AG08395 (cell line): ENCODE results near the gene WT1.
"Not testable (repeated sequence)": the region's sequence is repeated elsewhere in the genome, so short reads cannot be mapped to it uniquely, and the experiment has no call there.

Source experiments
- DNase-seq: peaks from one replicate; pipeline ENCODE4 v3.0.0; 2012; ENCODE audit warnings: mixed read lengths, low spot score

Gene WT1

DNA sequence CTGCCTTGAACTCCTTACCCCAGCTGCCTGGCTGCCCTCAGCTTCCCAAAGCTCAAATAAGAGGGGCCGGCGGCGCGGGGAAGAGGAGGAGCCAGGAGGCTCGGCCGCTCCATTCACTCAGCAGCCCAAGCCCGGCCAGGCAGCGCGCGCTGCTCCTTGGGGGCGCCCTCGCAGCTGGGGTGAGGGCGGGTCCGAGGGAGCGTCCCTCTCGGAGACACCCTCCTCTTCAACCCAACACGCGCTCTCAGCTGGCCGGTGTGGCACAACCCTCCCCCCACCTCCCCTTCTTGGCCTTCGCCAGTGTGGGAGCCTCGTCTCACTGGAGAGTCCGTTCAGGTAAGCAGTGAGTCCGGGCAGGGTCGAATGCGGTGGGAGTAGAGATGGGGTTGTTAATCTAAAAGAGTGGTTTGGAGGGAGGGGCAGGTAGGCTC lies at the start of gene WT1:
Gene WT1, minus strand, starts transcription at position 29 of the 431 bp plus-strand sequence.
- no peak for DNase-seq

DNA sequence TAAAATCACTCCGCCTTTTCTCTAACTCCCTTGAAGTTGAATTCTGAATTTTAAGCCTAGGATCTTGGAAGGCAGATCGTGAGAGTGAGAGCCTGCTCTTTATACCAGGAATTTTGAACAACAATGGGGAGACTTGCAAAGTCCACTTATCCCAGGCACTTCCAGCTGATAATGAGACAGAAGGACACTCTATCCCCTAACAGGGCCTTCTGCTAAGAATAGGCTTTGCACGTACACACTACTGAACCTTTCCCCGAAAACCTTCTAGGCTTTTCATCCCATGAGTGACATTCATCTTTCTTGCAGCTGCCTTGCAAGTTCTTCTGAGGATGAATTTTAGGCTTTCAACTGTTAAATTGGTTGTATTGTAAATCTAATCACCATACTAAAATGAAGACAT lies 44.0 kb upstream of the WT1 start:
- DNase-seq = no peak

DNA sequence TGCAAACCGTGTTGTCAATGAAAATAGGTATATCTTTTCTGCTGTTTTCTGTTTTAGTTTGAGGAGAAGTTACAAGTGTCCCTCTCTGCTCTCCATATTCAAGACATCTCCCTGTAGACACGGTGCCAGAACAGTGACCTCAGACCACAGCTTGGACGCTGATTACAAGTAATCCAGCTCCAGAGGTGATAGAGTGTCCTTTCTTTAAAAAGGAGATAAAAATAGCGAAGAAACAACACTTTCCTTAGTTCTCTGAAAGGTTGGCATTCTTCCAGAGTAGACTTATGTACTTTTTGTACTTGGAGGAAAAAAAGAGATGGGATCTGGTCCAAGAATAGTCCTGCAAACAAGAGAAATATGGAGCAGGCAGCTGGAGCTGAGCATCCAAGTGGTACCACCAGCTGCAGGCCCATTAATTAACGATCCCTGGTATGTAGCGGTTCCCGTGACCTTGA lies 43.0 kb upstream of the WT1 start:
- no peak for DNase-seq

DNA sequence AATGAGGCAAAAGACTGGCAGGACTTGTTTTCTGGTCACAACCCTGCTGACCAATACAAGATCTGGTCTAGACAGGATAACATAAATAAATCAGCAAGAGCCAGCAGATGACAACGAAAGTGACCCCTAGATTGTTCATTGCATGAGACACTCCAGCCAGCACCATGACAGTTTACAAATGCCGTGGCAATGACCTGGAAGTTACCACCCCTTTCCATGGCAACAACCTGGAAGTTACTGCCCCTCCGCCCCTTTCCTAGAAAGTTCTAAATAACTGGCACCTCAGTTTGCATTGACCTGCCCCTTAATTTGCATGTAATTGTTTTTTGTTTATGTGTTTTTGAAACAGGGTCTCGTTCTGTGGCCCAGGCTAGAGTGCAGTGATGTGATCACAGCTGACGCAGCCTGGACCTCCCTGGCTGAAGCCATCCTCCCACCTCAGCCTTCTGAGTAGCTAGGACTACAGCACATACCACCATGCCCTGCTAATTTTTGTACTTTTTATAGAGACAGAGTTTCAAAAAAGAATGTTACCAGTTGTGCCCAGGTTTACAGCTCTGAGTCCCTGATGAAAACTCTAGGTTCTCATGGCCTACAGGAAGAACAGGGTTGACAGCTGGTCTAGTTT lies 38.1 kb upstream of the WT1 start:
- DNase-seq = no peak

DNA sequence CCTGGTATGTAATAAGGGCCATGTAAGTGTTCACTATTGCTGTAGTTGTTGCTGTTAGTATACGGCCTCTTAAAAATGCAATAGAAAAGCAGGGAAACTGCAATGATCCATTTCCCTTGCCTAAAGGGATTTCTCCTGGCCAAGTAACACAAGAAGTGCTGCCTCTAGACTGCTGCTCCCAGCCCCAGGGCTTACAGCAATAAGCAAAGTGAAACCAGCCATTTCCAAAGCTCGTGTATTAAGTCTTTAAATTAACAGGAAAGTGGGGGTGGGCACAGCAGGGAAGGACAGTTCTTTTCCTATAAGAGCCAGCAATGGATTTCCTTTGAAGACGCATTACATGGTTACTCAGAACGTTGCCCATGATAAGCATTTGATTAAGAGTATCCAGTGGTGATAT lies 36.9 kb upstream of the WT1 start:
- DNase-seq = no peak

DNA sequence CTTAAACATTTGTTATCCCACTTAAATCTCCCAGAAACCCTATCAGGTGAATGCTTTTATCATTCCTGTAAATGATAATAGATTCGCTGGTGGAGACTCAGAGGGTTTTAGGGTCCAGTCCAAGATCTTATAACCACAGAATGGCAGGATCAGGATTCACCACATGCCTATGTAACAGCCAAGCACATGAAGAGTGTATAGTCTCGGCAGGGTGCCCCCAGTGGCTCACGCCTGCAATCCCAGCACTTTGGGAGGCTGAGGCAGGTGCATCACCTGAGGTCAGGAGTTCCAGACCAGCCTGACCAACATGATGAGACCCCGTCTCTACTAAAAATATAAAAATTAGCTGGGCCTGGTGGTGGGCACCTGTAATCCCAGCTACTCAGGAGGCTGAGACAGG lies 36.2 kb upstream of the WT1 start:
- not testable (repeated sequence) for DNase-seq

DNA sequence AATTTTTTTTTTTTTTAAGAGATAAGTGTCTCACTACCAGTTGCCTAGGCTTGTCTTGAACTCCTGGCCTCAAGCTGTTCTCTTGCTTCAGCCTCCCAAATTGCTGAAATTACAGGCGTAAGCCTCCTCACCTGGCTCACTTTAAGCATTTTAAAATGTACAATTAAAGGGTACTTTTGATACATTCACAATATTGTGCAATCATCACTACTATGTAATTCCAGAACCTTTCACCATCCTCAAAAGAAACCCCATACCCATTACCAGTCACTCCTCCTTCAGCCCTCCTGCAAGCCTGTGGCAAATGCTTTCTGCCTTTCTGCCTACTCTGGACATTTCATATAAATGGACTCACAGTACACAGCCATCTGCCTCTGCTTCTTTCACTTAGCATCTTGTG lies 34.5 kb upstream of the WT1 start:
- no peak for DNase-seq

DNA sequence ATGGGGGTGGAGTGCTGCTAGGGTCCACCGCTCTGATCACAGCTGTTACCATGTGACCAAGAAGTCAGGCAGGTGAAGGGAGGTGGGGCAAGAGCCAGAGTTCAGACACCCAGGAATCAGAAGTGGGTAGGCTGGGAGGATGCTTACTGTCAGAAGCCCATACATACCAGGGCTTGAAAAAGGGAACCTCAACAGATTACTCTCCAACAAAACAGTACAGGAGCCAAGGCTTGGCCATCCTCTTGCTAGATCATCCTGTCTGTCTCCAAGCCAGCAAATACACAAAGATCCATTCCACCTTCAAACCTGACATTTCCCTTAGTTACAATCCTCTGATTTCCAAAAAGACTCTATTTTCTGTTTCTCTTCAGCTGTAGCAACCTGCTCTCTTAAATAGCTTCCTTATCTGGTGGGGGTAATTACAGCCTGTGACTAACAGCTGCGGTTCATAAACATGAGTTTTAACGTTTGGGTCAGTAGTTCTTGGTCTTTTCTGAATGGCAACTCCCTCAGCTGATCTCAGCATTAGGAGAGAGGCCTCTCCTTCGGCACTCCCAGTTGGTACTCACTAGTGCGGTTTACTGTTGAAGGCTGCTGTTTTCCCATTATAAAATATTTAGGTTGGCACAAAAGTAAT lies 31.1 kb upstream of the WT1 start:
- DNase-seq = no peak

DNA sequence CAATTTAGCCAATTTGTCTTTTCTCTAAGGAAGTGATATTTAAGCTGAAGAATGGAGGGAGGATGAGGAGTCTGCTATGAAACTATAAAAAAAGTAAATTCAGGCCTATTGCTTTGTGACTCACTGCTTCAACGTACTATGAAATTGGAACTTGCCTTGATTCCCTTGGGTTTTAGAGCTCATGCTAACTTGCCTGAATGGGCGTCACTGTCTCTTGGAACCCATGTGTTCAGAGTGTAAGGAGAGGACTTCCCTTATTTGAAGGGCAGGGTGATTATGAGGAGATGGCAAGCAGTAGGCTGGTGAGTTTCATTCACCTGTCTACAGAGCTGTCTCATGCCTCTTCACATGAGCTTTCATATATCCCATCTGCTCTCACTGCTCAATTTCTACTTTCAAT lies 28.7 kb upstream of the WT1 start:
- DNase-seq = no peak

DNA sequence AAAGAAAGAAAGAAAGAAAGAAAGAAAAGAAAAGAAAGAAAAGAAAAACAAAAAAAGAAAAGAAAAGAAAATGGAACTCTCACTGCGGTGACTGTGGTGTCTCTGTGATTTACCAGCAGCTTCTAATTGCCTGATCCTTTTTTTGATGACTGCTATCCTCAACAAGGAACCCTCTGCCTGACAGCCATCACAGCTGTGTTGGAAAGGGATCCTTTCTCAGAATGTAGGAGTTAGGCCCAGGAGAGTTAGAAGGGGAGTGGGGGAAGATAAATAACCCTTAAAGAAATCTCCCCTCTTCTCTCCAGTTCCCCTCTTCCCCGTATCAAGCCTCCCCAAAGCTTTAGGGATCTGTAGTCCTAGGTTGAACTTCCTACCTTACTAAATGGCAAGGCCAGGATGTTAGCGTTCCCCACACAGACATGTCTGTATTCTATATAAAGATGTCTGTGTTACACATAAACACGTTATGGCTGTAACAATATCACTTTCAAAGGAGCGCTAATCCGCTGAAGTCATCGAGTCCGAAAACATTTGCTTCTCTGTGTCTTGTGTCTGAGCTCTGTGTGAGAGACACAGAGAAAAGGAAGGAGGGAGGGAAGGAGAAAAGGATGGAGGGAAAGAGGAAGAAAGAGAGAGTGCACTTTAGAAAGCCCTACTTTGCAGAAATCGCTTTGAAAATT lies 26.8 kb upstream of the WT1 start:
- no peak for DNase-seq

DNA sequence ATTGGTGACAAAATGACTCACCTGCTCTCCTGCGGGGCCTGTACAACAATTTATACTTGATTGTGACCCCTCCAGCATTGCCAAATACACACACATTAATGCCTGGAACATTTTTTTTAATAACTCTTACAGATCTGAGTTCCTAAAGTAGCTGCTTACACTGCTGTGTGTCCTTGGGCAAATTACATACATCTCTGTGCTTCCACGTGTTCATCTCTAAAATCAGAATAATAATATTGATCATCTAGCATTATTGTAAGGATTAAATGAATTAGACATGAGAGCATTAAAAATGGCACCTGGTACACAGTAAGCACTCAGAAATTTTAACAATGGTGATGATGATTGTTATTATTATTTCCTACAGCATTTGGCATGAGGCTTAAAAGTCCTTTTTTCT lies 21.5 kb upstream of the WT1 start:
- no peak for DNase-seq

DNA sequence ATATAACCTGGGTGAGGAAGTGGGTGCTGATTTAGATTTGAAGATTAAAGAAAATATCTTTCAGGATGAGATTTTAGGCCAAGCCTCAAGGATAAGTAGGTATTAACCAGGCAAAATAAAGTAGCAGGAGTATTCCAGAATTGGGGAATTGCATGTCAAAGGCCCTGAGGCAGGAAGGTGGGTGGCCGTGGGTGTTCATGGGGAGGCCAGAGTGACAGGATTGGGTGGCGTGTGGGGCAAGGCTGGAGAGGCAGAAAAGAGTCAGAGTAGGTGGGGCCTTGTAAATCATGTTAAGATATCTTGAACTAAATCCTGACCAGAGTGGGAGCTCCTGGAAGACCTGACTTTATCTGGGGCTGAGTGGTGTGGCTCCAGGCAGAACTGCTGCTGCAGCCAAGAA lies 19.7 kb upstream of the WT1 start:
- DNase-seq = no peak

DNA sequence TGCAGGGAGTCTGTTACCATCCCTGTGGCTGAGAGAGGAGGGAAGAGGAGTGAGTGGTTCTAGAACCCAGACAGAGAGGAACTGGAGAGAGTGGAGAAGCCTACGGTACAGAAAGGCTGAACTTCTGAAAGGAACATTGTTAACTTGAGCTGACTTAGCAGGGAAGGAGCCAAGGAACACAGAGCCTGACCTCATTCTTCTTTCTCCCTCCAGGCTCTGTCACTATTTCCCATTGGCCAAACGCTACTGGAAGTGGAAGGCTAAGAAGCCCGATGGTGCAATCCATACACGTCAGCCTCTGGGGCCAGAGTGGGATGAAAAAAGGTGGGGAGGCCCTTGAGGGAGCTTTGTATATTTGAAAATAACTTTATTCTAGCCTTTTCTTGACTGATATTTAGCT lies 16.5 kb upstream of the WT1 start:
- DNase-seq = no peak

DNA sequence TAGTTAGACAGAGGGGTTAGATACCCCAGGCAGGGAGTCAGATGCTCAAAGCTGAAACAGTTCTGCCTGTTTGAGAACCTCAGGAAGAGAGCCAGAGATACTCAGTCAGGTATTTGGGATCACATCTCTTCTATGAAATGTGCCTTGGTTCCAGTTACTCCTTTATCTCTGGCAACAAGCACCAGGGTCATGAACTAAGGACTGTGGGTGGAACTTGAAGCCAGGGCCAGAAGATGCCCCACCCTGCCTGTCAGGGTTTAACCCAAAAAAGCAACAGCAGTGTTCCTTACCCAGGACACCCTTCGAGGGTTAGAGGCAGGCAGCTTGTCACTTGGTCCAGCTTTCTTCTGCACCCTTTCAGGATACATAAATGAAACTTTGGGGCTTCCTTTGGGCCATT lies 15.0 kb upstream of the WT1 start:
- no peak for DNase-seq

DNA sequence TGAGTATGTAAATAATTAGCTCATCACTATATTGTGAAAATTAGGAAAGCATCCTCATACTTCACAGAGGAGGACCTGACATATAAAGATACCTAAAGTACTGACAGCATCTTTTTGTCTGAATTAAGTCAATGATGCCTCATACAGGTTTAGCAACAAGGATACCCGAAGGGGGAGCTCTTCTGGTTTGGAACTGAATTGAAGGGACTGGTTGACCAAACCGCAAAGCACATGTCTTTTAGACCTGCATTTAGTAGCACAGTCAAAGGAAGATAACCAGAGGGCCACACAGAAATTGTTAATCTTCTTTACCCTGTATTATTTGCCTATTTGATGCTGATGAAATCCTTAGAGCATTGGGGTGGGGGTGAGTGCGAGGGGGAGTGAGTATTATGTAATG lies 12.9 kb upstream of the WT1 start:
- no peak for DNase-seq

DNA sequence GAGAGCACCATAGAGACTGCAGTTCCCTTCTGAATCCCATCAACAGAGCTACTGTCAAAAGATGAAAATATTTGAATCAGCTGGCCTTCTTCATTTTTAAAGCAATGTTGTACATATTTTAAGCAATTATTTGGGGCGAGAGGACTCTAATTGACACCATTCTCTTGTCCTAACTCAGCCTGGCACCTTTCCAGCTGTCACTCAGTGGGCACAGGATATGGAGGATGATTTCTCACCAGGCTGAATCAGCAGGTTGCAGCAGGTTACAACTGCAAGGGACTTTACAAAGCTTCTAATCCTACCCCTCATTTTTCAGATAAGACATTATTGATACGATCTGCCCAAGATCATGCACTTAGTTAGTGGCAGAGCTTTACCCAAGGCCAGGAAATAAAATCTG lies 11.9 kb upstream of the WT1 start:
- no peak for DNase-seq

DNA sequence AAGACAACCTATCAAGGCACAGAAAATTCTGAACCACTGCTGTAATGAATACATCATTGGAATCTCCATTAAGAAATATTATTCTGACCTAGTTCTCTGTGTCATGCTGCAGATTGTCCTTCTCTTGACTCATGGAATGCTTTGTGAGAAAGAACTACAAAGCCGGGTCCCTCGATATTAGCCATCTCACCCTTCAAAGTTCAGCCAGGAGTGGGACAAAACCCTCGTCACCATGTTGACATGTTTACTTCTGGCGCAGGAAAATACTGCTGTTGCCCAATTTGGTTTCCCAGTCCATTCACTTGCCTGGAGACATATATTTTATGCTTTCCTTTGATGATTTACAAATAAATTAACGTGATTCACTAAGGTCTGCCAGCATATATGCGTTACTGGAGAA lies 10.9 kb upstream of the WT1 start:
- no peak for DNase-seq

DNA sequence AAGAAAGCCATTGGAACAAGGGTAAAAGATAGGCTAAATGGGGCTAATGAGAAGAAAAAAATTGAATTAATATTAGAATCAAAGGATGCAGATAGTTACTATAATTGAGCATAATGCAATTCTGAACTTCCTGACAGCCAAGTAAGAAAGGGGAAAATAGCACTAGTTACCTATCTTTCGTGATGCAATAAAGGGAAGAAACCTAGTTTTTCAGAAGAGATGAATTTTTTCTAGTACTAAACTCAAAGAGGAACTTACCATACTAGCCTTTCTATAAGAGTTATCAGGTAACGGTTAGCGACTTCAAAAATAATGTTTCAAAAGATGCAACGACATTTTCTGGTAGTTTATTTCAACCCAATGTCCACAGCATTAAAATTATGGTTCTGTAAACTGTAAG lies 8.8 kb upstream of the WT1 start:
- DNase-seq = no peak

DNA sequence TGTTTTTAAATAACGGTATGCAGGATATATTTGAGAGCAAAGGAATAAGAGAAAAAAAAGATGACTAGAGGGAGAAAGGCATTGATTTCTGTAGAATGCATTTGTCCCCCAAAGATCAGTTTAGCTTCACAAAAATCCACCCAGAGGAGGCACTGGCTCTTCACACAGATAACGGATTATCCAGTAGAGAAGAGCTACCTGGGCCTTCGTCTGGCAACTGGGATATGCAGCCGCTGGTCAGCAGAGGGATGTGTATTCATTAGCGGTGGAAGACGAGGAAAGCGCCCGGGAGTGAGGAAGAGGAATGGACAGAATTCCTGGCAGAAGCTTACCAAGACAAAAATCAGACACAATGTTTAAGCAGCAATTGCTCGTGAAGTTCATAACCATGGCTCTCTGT lies 5.6 kb upstream of the WT1 start:
- no peak for DNase-seq

DNA sequence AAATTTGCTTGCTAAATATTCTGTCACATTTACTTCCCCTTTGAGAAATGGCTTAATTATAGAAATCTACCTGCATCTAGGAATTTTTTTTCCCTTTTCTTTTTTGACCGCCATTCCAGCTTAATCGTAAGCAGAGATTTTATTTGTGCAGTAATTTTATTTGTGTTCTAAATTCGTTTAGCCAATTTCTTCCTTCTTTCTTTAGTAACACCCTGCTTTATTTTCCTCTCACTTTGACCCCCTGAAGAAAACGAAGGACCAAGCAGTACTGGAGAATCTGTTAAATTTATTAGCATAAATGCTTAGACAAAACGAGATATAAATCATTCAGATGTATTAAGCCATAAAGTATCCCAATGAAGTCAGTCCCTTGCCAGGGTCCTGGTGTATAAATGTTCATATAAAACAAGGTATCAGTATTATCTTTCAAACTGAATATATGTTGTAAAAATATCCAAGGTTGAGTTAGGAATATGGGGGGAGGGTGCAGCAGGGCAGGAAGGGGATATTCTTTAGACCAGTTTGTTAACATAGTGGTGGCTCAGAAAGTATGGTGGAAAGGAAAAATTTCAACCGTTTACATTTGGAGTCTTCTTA lies 5.1 kb upstream of the WT1 start:
- no peak for DNase-seq

DNA sequence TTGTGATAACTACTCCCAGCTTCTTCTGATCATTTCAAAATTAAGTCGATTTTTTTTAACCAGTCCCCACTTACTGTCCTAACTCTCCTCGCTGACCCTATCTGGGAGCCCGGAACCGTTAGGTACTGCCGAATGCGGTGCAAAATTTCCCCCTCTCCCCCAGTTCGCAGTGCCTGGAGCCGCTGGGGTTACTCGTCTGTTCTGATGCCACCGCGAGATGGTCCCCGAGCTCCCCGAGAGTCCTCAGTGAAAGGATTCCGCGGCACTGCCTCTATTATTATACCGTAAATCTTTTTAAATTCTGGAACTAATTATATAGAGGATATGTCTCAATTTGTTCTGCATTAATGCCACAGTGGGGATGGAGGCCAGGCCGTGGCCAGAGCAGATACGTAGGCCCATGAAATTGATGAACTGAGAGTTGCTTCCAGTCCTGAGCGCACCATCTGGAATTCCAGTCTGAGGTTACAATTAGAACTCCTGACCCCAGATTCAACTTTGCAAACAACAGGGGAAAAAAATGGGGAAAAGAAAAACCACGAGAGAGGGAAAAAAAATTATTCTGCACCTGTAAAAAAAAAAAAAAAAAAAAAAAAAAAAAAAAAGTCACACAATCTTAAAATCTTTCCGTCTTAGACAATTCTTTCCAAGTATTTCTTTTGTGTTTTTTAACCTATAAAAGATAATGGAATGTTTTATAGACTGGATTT lies 4.3 kb upstream of the WT1 start:
- no peak for DNase-seq

DNA sequence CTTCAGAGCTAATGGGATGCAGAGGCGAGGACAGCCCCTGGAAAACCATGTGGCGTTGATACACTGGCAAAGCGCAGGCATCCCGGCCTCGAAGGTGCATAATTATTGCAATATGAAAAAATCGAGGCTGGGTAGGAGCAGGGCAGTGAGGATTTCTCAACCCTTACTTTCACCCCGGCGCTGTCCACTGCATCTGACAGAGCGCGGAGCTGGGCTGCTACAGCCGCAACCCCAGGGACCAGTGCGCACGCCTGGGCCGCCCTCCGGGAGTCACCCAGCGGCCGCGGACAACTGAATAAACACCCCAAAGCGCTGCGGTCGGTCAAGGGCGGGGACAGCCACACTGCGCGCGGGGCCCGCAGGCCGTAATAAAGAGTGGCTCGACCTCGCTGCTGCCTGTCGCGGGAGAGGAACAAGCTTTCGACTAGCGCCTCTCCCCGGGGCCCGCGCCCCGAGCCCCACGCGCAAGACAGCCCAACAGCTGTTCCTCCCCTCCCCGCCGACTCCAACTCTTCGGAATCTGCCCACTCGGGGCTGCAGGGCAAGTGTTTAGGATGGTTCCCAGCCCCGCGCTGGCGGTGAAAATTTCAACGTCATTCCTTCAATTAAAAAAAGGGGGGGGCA lies 3.6 kb upstream of the WT1 start:
- DNase-seq = no peak
